GM18870 (cell line): ENCODE data around the gene RHOA.
"Not testable (repeated sequence)": the region's sequence is repeated elsewhere in the genome, so short reads cannot be mapped to it uniquely, and the experiment has no call there.

Experiments used
- ATAC-seq: cut with Tn5 transposase; IDR thresholded peaks from one replicate; pipeline ENCODE4 v1.9.1; 2021; ENCODE audit warnings: moderate library complexity; ENCODE audit not compliant: unreplicated experiment

The RHOA gene

GRCh38 chr3:49412632-49413337 lies 1.0 kb upstream of the RHOA start:
- no peak for ATAC-seq

- ATAC-seq = peak; percentile 5
Observed at GRCh38 chr3:49411535-49411967, 225 bp downstream of the RHOA start.

GRCh38 chr3:49410846-49411534 lies 786 bp downstream of the RHOA start:
- peak; percentile 2 for ATAC-seq

GRCh38 chr3:49410066-49410845 lies 1.5 kb downstream of the RHOA start:
- ATAC-seq = no peak

GRCh38 chr3:49406571-49407565 lies 4.9 kb downstream of the RHOA start:
- no peak for ATAC-seq

- ATAC-seq = not testable (repeated sequence)
Observed at GRCh38 chr3:49405570-49405969, 6.2 kb downstream of the RHOA start.

GRCh38 chr3:49403891-49404290 lies 7.9 kb downstream of the RHOA start:
- no peak for ATAC-seq

- no peak for ATAC-seq
Observed at GRCh38 chr3:49401766-49402165, 10.0 kb downstream of the RHOA start.

- ATAC-seq = no peak
Observed at GRCh38 chr3:49399461-49399860, 12.3 kb downstream of the RHOA start.

GRCh38 chr3:49397470-49397869 lies 14.3 kb downstream of the RHOA start:
- ATAC-seq = no peak

GRCh38 chr3:49391310-49391709 lies 20.5 kb downstream of the RHOA start:
- ATAC-seq = not testable (repeated sequence)

- no peak for ATAC-seq
Observed at GRCh38 chr3:49389297-49389696, 22.5 kb downstream of the RHOA start.

GRCh38 chr3:49388289-49388820 lies 23.4 kb downstream of the RHOA start:
- no peak for ATAC-seq

- ATAC-seq = no peak
Observed at GRCh38 chr3:49387721-49388120, 24.1 kb downstream of the RHOA start.

- no peak for ATAC-seq
Observed at GRCh38 chr3:49386056-49386756, 25.6 kb downstream of the RHOA start.

- no peak for ATAC-seq
Observed at GRCh38 chr3:49385617-49386016, 26.2 kb downstream of the RHOA start.

GRCh38 chr3:49383387-49383786 lies 28.4 kb downstream of the RHOA start:
- ATAC-seq = no peak

GRCh38 chr3:49378249-49378895 lies 33.4 kb downstream of the RHOA start:
- ATAC-seq = no peak

GRCh38 chr3:49377483-49377882 lies 34.3 kb downstream of the RHOA start:
- ATAC-seq = no peak
